SIG-M5 (cell line): ENCODE results near the gene RAD51B.

Source experiments
- DNase-seq: peaks from one replicate; lab custom pipeline; 2025; lab: John Stamatoyannopoulos, UW

RAD51B gene

DNA sequence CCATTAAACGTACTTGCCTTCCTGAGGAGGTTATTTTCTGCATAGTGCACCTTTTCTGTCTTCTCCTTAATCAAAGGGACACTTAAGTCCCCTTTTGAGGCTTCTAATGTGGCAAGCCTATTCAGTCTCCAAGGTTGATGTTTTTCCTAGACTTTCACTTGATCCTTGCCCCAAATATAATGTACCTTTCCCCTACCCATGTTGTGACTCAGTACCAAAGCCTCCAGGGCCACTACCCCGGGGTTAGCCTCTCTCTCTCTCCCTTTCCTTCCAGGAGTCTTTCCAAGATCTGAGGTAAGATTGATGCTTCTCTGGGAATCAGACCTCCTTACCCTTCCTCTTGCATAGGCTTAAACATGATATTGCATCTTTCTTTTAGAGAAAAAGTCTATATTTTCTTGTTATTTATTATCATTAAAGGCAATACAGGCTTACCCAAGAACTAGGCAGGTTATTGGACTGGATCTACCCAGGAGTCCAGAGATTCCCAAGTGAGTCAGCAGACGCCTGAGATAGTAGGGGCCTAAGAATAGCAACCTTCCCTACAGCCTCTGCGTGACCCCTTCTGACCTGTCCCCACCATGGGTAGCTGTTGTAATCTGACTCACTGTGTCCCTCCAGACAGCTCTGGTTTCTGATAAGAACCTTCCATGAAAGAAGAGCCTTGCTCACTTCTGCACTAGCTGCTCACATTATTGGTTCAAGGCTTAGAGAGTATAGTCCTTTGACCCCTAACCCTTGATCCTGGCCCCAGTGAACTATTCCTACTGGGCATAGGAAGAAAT lies 800.4 kb downstream of the RAD51B start:
- no peak for DNase-seq

DNA sequence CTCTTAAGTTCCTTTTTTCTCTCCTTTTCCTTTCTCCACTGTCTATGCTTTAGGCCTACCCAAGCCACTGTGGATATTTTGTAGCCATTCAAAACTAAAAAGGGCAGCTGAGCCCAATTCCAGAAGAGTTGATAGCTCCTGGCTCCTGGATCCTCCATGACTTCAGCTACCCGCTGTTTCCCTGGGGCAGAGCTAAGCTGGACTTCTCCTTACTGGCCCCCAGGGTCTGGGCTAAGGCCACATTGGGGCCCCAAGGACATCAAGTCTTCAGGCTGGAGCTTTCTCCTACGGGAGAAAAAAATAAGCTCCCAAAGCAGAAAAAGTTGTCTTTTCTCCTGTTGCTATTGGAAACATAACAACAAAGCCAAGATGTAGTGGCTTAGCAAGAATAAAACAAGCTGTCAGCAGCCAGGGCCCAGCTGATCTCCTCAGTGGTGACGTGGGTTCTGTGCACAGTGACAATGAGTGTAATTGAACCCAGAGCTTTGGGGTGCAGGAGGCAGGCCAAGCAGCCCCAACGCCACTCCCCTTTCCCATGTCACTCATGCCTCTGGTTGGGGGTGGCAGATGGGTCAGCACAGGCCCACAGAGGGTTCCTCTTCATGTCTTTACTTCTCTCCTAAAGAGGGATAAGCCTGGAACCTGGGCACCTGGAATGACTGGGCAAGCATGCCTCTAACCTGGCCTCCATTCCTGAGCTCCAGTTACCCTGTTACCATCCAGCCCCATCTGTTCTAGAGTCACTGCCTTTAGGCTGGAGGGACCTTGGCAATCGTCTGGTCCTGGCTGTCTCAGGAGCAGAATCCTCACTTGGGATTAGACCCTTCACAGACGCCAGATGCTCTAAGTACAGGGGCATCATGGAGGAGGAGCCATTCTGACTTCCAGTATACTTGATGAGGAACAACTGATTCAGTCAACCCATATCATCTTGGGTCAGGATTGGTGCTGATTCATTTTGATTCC lies 802.1 kb downstream of the RAD51B start:
- no peak for DNase-seq

DNA sequence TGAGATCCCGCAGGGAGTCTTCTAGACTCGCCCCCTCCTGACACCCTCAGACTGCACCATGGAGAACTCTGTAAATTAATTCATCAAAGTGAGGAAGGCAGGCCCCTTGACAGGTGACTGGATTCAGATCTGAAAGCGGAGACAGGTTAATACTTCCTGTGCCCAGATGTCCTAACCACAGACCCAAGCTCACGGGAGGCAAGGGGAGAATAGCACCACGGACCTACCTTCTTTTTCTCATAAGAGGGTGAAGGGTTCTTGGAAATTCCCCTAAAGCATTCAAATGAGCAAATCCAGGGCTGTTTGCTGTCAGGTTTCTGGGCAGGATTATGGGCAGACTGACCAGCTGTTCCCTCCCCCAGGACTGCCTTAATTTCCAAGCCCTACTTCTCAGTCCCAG lies 803.3 kb downstream of the RAD51B start:
- DNase-seq, result no peak

DNA sequence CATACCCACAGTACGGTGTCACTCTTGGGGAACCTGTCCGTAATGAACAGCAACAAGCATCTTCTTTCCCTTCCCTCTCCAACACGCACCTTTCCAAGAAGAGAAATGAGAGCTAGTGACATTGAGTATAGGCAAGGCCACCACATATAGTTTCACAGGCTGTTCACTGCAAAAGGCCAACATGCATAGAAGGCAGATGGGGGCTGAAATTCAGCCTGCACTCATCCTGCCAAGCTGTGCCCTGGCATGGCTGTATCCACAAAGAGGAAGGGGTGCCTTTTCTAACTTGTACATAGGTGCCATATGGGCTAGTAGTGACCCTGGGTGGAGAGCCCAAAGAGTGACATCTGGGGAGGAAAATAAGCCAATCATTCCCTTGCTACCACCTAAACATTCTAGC lies 803.7 kb downstream of the RAD51B start:
- no peak for DNase-seq

DNA sequence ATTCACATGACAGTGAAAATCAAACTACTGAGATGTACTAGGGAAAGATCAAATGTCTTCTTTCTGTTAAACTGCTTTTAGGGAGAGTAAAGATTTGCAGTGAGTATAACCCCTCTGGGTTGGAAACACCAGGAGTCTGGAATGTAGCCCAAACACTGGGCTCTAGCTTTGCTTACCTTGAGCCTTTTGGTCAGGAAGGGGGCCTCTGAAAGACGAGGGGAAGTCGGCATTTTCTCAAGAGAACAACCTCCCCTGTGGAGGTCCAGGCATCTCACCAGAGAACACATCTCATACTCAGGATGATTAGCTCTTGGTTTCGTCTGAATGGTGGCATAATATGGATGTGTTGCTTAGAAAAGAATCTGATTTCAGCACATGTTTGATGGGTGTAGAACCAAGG lies 804.2 kb downstream of the RAD51B start:
- no peak for DNase-seq

DNA sequence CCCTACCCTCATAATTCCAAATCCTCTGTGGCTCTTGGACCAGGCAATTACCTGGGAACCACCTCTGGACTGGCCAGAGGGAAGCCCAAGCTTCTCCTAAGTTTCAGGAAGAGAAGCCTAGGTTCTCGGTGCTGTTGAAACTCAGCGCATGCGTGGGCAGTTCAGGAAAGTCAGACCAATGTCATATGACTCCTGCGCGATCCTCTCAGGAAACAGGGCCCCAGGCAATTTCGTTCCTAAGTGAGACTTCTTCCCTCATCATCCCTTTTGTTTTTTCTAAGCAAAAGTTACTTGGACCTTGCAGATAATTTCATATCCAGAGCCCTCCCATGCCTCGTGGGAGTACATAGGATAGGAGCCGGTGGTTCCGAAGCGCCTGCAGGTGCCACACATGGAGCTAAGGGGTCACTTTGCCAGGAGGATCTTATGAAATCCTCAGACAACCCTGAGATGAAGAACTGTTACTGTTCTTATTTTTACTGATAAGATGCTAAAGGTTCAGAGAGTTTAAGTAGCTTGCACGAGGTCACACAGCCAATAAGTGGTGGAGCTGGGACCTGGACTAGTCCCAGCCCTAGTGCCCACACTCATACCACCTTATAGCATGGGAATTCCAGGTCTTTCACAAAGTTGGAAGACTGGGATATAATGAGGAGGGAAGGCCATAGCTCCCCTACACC lies 805.1 kb downstream of the RAD51B start:
- DNase-seq, result no peak

DNA sequence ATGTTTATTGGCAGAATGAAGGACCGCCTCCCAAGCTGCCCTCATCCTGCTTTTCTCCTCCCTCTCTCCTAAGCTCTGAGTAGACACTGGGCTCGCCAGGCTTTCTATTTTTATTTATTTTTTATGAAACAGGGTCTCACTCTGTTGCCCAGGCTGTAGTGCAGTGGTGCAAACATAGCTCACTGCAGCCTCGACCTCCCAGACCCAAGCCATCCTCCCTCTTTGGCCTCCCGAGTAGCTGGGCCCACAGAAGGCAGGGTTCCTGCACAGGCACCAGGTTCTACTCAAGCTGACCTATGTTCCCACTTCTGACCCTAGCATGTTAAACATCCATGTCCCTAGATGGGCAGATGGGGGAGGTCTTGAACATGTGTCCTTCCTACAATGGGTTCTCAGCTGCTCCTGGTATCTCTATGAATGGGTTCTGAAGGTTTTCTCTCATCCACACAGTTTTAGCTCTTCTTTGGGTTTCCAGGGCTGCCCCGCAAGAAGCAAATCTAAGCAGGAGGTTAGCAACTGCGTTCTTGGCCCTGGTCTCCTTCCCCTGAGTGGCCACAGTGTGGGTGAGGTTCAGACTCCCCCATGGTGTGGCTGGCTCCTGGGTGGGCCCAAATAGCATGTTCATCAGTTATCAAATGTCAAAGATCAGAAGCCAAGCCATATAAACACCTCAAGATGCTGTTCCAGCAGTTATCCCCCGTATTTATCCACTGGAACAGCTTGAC lies 805.9 kb downstream of the RAD51B start:
- no peak for DNase-seq

DNA sequence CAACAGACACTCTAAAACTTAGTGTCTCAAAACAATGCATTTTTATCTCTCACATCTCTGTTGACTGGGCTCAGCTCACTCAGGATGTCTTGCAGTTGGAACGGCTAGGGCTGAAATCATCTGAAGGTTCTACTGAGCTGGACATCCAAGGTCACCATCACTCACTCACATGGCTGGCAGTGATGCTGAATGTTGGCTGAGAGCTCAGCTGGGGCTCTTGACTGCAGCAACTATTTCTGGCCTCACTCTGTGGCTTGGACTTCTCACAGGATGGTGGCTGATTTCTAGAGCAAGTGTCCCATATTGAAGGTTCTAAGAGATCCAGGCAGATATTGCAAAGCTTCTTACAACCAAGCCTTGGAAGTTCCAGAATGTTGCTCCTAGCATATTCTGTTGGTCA lies 806.8 kb downstream of the RAD51B start:
- no peak for DNase-seq

DNA sequence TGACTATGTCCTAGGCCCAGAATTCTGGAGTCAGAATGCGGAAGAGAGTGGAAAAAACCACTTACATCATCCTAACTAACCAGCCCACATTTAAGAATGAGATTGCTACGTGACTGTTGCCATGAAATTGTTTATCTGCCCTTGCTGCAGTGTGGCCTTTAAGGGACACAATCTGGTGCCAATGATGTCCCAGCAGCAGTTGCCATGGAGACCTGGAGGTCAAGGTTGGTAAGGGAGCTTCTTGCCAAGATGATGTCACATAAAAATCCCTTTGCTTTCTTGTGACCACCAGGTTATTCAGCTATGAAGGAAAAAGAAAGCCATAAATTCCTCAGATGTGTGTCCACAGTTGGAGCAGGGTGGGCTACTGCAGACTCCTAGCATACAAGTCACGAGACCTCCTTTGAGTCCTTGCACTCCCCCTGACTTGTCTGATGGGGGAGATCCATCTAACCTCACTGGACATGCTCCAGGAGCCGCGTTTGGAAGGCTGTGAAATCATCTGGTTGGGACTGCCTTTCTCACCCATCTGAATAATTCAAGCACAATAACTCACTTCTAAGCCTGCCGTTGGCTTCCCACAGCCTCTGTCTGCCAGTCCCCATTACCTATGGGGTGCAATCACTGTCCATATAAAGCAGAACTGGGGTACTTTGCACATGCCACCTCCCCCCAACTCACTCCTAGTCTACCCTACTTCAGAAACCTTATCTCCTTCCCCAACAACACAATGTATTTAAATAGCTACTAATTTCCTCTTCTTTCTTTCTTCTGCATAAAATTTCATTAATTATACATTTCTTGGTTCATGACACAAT lies 807.7 kb downstream of the RAD51B start:
- DNase-seq, result no peak

DNA sequence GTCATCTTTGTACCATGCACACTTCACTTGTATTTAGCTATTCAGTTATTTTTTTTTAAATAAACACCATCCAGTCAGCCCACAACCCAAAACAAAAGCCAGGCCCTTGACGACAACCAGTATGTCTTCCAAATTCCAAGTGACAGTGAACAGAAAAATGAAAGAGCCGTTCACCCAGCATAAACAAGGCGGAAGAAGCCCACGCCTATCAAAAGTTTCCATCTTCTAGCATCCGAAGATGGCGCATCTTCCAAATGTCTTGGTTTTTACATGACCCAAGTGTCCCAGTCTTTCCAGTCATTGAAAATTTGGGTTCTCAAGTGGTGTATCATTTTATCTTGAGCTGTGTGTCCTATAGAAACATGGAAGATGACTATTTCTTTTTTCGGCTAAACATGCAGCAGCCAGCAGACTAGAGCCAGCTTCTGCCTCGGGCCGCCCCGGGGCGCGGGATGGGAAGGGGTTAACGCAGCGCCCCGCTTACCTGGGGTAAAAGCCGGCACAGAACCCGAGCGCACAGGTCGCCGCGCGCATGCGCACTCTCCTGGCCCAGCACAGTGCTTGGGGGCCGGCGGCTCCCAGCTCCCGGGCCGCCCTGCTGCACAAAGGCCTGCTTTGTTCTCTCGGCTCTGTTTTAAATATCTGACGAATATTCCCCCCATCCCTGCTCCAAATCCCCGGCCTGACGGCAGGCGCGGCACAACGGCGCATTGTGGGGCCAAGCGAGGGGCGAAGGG lies 808.5 kb downstream of the RAD51B start:
- no peak for DNase-seq

DNA sequence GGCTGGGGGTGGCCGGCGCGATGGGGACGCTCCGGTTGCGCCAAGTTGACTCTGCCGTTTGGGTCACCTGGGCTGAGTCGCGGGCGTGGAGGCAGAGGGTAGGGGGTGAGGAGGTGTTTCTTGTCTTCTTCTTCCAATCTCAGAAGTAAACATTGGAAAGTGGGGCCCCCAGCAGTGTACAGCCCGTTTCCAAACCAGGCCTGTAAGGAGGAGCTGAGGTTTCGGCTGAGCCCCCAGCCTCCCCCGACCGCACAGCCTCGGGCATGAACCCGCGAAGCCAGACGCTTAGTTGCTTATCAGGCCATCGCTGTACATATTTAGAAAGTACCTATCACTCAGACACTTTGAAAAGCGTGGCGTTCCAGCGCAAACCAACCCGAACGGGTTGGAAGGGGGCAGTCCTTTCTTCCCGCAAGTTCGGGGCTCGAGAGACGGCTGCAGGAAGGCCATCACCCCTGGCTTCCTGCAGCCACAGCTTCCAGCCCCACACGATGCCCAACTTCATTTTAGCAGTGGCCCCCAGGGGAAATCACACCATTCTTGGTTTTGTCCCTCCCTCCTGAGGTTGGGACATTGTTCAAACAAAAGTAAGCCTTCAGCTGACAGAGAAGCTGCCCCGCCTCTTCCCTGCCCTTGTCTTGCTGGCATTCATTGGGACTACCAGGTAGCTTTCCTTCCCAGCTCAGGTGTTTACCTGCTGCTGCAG lies 809.2 kb downstream of the RAD51B start:
- no peak for DNase-seq

DNA sequence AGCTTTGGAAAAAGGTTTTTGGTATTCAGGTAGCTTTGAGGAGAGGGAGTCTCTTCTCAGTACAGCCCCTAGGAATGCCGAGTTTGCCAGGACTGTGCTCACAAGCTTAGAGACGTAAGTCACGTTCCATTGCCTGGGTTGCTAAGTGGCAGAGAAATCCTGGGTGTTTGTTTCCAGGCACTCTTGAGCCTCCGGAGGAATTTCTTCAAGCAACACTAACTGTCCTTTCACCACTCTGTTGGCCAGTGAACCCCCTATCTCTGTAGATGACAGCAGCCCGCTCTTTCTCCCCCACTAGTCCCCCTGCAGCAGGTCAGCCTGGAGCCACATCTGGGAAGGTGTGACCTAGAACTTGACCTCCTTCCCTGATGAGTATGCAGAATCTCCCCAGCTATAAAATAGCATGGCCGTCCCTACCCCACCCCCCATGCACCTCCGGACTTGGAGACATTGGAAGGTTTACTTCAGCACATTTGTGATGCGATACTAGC lies 810.5 kb downstream of the RAD51B start:
- DNase-seq, result no peak

DNA sequence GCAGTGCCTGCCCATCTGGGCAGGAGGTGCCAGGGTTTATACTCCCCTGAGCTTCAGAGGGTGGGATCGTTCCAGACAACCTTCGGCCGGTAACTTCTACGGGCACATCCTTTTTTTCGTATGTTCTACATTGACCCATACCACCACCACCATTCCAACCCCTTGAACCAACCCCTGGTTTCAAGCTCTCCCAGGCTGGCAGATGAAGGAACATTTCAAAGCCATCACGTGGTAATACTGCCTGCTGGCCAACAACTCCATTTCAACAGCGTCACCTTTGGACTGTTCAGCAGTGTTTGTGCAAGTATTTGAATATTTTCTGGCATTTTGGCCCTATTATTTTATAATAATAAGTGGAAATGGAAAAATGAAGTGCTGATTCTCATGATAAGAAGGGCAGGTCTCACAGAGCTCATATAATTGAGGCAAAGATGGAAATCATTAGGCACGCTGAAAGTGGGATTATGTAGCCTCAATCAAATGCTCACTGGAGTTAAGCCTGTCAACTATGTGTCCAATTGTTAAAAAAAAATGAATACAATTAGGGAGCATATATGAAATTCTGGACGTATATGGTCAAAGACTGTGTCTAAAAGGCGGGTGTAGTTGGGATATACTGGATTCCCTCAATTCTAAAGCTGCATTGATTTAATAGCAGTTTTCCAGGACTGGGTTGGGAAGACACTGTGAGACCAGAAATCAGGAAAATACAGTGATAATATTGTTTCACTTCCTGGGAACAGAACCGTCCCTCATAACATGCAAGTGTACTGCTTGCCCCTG lies 811.2 kb downstream of the RAD51B start:
- no peak for DNase-seq

DNA sequence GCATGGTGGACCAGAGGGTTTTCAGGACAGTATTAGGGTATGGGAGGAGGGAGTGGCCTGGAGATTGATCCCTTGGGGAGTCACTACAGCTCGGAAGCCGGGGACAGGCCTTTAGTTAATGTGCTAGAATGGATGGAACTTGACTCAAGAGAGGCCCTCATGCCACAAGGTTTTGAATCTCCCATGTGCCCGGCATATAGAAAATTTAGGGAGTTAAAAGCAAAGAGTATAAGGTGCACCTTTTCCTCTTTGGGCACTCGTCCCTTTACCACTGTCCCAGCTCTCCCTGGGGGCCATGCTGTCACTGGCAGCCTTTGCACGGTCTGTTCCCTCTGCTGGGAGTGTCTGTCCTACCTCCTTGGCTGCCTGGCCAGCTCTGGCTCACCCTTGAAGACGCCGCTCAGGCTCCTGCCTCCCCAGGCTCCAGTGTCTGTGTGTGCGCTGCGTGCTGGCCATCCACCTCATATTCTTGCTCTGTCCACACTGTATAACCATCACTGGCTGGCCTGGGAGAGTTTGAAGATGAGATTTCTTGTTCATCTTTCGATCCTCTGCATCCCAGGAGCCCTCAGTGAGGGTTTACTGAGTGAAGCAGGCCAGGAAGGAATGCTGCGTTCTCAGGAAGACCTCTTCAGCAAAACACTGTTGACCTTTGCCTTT lies 811.9 kb downstream of the RAD51B start:
- DNase-seq, result no peak

DNA sequence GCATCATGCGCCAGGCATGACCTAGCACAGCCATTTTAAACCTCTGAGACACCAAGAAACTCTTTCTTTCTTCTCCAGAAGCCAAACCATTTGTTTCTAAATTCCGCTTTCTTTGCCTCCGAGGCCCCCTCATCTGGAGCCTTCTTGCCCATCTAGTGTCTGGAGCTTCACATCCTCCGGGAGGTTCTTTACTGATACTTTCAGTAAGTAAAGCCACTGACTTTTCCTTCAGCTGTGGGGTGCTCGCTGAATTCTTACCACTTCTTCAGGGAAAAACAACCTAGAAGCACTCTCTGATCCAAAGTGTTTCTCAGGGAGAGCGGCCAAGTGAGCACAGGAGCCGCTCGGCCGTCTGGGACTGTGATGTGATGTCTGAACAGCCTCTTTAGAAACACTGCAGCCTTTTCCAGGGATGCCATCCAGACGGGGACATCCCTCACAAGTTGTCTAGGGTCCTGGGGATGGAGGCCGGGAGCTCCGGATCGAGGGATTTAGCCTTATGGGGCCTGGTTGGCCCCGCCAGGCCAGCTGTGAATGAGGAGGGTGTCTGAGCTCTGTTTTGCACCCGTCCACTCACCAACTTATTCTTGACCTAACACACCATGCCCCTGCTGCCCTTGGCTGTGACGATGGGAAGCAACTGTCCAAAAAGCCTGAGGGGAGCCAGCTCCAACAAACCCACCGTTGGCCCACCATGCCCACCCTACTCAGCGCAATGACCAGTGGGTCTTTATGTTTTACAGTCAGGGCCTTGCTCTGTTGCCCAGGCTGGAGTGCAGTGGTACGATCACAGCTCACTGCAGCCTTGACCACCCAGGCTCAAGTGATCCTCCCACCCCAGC lies 812.7 kb downstream of the RAD51B start:
- DNase-seq, result no peak

DNA sequence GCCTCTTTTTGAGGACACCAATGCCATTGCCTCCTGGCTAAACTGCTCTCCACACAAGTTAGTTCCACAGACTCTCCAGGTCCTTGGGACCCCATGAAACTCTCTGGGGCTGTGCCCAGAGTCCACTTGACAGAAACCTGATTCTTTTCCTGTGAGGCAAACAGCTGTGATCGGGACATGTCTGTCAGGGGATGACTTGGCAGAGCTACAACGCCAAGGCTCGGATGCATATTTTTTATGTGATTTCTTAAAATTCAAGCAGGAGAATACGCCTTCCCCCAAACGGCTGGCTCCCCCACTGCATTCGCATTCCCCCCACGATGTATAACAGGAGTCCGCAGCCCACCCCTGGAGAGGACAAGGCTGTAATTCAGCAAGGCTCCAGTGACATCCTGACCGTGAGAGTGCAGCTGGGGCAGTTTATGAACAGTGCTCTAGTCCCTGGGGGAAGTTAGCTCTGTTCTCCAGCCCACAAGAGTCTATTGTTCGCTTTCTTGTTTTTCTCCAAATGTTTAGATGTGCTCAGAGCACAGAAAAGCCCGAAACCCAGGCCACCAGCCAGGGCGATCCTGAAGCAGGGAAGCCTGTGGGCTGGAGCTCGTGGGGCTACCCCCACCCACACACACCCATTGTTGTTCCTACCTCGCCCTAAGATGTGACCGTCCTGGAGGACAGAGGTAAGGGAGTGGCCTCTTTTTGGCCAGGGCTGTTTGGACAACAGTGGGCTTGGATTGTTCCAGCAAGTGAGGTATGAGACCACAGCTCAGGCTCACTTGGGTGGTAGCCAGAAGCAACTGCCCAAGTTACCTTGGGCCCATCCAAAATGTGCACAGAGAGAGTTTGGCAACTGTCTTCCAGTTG lies 813.8 kb downstream of the RAD51B start:
- DNase-seq, result no peak
